SH-SY5Y (cell line): Measurements from ENCODE around the gene IPO5.

Source experiments
- GATA2 ChIP-seq: IDR thresholded peaks from 2 replicates; pipeline ENCODE4 v1.6.1; 2011; ENCODE audit warnings: mild to moderate bottlenecking, low read depth, low read length
- GATA3 ChIP-seq: IDR thresholded peaks from 2 replicates; pipeline ENCODE4 v1.6.1; 2011; ENCODE audit warnings: low read depth, mild to moderate bottlenecking, low read length, moderate library complexity

The IPO5 gene

DNA sequence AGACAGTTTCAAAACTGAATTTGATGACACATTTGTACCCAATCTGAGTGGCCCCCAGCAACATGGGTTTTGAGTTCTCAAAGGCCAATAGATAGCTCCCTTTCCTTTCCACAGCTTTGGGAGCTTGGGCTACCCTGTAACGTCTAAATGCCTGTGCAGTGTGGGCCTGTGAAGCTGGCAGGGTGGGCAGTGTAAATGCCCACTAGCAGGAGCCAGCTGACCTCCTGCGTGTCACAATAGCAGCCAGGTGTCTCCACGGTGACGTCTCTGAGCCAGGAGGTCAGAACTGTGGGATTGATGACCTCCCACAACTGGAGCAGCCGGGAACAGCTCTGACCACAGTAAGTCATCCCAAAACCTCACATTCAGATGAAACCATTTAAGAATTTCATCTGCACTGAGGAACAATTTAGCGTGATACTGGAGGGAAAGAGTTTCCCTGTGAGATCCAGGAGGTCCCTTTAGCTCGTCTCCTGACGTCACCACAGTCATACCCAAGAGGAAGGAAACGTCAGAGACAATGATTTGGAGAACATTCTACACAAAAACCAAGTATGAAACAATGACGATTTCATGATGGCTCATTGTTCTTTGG lies at the start of gene IPO5:
TSS of gene IPO5 (plus strand) at position 300 of the 595 bp plus-strand sequence. CDS start 23,022 bp downstream, outside the sequence.
- TF ChIP-seq GATA2 (no peak), GATA3 (no peak)

DNA sequence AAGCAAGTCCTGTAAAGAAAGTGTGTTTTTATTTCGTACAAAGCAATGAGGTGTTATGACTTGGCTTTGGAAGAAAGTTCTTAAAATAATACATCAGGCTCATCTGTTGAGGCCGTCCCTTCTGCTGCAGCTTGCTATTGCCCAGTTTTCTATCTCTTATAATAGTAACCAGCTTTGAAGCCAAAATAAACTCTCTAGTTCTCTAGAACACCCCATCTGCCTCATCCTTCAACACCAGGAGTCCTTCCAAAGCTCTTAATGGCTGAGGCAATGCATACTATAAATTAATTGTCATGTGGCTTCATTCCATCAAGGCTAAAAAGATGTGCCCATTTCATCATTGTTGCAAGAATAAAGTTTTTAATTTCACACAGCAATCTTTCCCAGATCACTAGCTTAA lies 49.4 kb upstream of the IPO5 start:
- TF ChIP-seq GATA2 (no peak), GATA3 (no peak)

DNA sequence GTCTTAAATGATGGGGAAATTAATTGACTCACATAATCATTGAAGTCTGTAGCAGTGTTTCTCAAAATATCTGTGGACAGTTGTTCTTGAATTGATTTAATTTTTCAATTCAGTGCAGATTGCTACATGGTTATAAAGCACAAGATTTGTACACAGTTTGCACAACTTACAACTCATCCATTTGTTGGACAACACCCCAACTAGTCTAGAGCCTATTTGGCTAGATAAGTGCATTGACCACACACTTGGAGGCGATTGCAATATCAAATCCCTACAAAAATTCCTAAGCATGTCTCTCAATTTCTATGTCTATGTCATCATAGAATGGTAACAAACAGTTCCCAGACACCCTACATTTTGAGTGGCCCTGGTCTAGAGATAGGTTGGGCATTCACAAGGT lies 48.0 kb upstream of the IPO5 start:
- TF ChIP-seq GATA3 = no peak
- TF ChIP-seq GATA2 = no peak

DNA sequence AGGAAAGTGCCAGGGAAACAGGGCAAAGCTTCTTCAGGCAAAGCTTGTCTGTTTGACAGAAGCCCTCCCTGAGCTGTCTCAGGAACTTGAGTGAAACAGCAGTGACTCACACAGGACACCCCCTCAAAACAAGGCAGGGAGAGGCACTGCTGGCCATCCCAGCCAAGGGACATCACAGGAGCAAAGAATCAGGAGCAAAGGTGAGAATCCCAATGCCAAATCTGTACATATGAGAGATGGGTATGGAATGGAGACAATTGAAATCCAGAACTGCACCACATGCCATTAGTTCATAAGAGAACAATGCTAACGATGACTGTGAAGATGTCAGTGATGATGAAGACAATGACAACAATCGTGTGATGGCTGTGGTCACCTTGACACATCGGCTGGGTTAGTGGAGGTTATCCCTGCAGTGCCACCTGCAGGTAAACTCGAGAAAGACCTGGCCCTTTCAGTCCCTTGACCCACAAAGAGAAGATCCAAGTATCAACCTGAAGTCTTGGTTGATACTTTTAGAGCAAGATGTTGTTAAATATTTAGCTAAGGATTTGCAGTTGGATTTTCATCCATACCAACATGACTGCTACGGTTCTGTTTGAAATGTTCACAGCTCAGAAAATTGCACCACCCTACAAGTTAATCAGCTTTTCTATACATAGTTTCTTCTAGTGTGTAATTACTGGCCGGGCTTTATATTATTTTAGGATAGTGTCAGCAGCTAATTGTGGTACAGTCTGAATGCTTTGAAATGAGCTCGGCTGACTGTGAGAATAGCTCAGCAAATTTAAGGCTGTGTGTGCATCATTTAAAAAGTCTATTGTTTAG lies 42.0 kb upstream of the IPO5 start:
- TF ChIP-seq GATA3 (no peak), GATA2 (no peak)

DNA sequence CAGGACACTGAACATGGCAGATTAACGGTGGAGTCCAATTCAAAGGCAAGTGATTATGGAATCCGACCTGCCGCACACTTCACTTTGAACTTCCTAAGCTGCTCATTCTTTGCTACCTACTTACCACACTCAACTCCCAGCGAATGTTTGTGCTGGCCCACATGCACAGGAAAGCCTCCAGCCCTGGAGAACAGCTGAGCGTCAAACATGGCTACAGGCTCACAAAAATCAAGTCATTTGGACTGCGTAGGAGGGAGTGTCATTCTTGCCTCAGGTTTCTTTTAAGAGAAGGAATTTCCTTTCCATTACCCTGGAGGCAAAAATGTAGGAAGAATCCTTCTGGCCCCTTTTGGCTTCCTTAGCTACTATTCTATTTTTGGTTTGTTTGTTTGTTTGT lies 41.3 kb upstream of the IPO5 start:
- TF ChIP-seq GATA3 (no peak), GATA2 (no peak)

DNA sequence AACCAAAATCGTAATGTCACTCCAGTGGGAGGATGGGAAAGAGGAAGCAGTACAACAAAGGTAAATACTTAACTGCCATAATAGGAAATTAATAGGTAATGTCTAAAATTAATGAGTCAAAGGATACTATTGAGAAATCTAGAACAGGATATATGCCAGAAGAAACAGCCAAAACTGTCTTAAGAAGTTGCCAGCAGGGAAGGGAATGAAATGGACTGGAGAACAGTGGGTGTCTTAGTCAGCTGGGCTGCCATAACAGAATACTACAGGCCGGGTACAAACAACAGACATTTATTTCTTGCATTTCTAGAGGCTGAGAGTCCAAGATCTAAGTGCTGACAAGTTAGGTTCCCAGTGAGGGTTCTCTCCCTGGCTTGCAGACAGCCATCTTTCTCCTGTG lies 40.3 kb upstream of the IPO5 start:
- no peak for TF ChIP-seq GATA3

DNA sequence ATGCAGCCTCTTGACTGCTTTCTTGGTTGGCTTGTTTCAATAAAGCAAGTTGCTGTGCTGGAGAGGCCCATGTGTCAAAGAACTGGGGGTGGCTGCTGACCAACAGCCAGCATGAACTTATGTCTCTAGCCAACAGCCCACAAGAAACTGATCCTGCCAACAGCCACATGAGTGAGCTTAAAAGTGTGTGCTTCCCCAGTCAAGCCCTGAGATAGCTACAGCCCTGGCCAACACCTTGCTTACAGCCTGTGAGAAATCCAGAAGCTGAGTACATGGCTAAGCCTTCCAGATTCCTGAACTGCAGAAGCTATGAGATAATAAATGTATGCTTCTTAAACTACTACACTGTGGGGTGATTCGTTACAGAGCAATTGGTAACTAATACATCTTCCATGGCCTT lies 38.9 kb upstream of the IPO5 start:
- TF ChIP-seq GATA2 (no peak), GATA3 (no peak)

DNA sequence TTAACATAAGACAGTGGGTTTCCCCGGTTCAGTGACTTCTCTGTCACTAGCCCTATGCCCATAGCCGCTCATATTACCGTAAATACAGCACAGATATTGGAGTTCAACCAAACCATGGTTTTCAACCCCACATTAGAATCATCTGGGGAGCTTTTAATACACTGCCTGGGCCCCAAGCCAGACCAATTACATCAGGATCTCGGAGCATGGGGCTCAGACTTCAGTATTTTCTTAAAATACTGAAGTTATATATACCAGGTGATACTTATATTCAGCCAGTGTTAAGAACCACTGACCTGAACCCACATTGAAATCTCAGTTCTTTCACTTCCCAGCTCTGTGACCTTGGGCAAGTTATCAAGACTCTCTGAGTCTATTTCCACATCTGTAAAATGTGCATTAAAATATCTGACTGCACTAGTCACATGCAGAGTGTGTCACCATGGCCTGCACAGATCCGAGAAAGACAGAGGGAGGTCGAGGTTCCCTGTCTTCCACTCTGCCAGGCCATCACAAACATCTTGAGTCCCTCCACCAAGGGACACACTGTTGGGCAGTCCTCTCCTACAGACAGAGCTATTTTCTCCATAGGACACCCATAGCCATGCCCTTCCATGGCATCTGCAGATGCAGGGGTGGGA lies 32.2 kb upstream of the IPO5 start:
- TF ChIP-seq GATA2 (no peak), GATA3 (no peak)

DNA sequence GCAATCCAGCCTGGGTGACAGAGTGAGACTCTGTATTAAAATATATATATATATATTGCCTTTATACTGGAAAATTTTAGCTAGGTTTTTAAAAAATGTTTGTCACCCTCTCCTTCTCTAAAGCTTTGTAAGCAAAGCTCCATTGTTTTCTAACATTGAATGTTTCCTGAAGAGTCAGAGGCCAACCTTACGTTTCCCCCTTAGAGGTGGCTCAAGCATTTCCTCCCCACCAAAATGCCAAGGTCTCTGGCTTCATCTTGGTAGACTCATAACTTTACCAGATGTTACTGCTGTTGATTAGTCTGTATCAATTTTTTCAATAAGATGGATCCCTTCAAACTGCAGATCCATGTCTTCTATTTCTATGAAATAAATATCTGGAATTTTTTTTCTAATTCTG lies 25.2 kb upstream of the IPO5 start:
- no peak for TF ChIP-seq GATA2
- no peak for TF ChIP-seq GATA3

DNA sequence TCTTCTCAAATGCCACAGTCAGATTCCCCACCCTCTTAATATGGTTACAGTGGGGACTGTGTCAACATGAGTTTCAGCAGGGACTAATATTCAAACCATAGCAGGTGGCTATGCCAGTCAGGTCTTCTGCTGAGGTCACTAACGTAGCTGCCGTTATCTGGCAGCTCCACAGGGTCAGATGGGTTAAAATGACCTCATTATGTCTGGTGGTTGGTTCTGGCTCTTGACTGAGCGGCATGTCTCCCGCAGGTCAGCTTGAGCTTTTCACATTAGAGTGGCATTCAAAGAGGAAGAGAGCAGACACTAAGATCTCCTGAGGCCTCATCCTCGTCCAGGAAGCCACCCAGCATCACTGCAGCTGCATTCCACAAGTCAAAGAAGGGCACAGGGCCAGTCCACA lies 21.4 kb upstream of the IPO5 start:
- no peak for TF ChIP-seq GATA2

DNA sequence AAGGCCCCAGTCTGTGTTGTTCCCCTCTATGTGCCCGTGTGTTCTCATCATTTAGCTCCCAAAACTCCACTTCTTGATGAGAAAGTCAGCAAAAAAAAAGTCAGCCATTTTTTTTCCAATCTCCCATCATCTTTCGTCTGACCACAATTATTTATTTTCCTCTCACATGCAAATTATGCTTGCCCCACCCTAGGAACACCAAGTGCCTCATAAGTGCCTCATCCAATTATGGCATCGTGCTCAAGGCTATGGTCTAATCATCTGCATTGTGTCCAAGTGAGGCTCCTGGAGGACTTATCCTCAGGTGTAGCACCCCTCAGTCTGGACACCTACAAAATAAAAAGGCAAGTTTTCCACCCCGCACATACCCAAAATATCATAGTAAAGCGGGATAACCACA lies 20.8 kb upstream of the IPO5 start:
- TF ChIP-seq GATA2 = no peak
- no peak for TF ChIP-seq GATA3

DNA sequence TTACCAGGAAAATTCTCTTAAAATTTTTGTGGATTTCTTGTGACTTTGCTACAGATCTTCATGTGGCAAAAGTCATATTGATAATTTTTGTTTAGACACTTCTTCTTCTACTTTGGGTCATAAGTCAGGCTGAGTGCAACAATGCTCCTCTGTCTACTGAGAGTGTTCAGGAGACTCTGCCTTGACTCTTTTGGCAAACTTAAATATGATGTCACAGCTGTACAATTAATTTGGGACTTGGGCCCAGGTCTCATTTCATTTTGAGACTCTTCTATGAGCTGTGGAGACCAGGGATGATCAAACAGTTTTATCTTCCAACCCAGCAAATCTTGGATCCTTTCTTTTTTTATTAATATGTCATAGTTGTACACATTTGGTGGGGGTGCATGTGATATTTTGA lies 19.7 kb upstream of the IPO5 start:
- TF ChIP-seq GATA3 (no peak), GATA2 (no peak)

DNA sequence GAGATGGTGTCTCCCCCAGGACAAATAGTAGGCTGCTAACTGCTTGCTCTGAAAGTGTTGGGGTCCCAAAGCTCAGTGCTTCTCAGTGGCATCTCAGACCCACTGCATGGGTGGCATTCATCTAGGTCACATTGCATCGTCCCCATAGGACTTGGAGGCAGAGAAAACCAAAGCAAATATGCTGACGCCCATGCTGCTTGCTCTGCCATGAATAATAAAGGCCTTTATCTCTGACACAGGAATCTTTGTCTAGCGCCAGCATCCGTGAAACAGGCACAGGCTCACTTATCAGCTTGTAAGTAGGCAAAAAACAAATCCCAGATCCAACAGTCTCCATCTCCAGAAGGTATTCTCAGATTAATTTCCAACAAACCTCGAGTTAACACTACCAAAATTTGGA lies 18.9 kb upstream of the IPO5 start:
- no peak for TF ChIP-seq GATA3
- TF ChIP-seq GATA2 = no peak

DNA sequence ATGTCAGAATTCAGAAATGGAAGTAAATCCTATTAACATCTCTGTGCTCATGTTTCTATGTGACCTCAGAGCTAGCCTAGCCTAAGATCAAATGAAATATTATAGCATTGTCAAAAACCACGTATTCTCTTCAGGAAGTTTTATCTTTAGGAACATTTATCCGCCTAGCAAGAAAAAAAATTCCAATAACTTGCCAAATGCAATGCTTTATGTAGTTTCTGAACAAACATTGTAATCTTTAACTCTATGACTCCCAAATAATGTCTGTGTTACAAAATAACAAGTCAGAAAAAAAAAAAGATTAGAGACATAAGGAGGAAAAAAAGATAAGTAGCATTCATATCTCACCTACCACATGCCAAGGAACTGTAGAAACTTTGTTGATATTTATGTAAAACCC lies 18.4 kb upstream of the IPO5 start:
- TF ChIP-seq GATA3 (no peak), GATA2 (no peak)

DNA sequence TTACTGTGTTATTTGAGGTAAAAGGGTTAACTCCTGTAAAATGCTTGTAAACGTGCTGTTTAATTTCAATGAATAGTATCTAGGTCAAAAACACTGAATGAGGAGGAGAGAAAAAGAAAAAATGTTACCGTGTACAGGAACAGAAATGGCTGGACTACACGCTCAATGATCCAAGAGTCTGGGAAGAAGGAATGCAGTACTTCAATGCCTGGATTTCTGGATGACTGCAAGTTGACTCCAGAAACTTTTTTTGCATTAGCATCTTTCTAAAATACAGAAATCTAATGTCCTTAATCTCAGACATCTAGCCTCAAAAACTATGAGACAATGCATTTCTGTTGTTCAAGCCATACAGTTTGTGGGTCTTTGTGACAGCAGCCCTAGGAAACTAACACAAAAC lies 17.4 kb upstream of the IPO5 start:
- no peak for TF ChIP-seq GATA3
- no peak for TF ChIP-seq GATA2
